CD14-positive monocyte (primary cell): ENCODE data around the gene ACYP2. TPM values are rescaled to one million over a fixed set of nuclear protein-coding genes. Genes with fewer than 3 reads are reported as not detected.

Experiments
- DNase-seq, 3 donors: peaks; one replicate each; pipeline ENCODE4 v3.0.0-alpha.2; 2011 to 2022
- H2AFZ ChIP-seq: 2 replicates; pipeline ENCODE4 v1.6.0; 2012; ENCODE audit warnings: mild to moderate bottlenecking, low read depth, low read length, inconsistent platforms; ENCODE audit not compliant: insufficient read depth, poor library complexity, severe bottlenecking
- H3K27ac ChIP-seq, 2 donors: 1 replicate in 1 of 2; 2 replicates in 1 of 2; pipeline ENCODE4 v1.5.1; 2012 to 2013; ENCODE audit warnings: low read length in 2 of 2, control low read depth in 1 of 2, inconsistent platforms in 1 of 2, low read depth in 1 of 2, mild to moderate bottlenecking in 1 of 2
- H3K27me3 ChIP-seq, 2 donors: one replicate each; pipeline versions ENCODE4 v1.6.0 to v1.6.1; 2011 to 2013; ENCODE audit warnings: low read length in 2 of 2; ENCODE audit not compliant: control insufficient read depth in 2 of 2, insufficient read depth in 2 of 2
- H3K36me3 ChIP-seq, 2 donors: replicated peaks in 1 of 2; 1 replicate in 1 of 2; 2 replicates in 1 of 2; pipeline versions ENCODE4 v1.5.1 to v1.6.1; 2012 to 2013; ENCODE audit warnings: low read length in 2 of 2, control low read depth in 1 of 2, inconsistent platforms in 1 of 2, mild to moderate bottlenecking in 1 of 2; ENCODE audit not compliant: insufficient read depth in 2 of 2, control insufficient read depth in 1 of 2
- H3K4me1 ChIP-seq, 2 donors: 1 replicate in 1 of 2; 2 replicates in 1 of 2; pipeline versions ENCODE4 v1.5.1 to v1.6.1; 2012 to 2013; ENCODE audit warnings: low read length in 2 of 2, control low read depth in 1 of 2, inconsistent platforms in 1 of 2, mild to moderate bottlenecking in 1 of 2, moderate library complexity in 1 of 2; ENCODE audit not compliant: insufficient read depth in 2 of 2, control insufficient read depth in 1 of 2
- H3K4me2 ChIP-seq: replicated peaks from 2 replicates; pipeline ENCODE3; 2012; ENCODE audit warnings: low read length, moderate library complexity, mild to moderate bottlenecking; ENCODE audit not compliant: poor library complexity, severe bottlenecking; ENCODE audit errors: extremely low read depth
- H3K4me3 ChIP-seq, 3 experiments: fragments of 200-600 bp in 1 of 3; sonication (generic) in 1 of 3; replicated peaks in 1 of 3; 1 replicate in 2 of 3; 2 replicates in 1 of 3; pipeline ENCODE4 v1.5.1; 2011 to 2013; ENCODE audit warnings: low read length in 3 of 3, mild to moderate bottlenecking in 3 of 3, control low read depth in 2 of 3, low read depth in 2 of 3, inconsistent platforms in 1 of 3, moderate library complexity in 1 of 3
- H3K79me2 ChIP-seq: 2 replicates; pipeline ENCODE4 v1.6.0; 2012; ENCODE audit warnings: mild to moderate bottlenecking, control low read depth, inconsistent platforms, low read length, moderate library complexity; ENCODE audit not compliant: insufficient read depth
- H3K9ac ChIP-seq: 2 replicates; pipeline ENCODE4 v1.6.0; 2017; ENCODE audit warnings: low read length, mild to moderate bottlenecking; ENCODE audit not compliant: insufficient read depth, poor library complexity, severe bottlenecking
- H3K9me3 ChIP-seq, 2 donors: replicated peaks in 1 of 2; 1 replicate in 1 of 2; 2 replicates in 1 of 2; pipeline versions ENCODE4 v1.5.1 to v1.6.1; 2012 to 2013; ENCODE audit warnings: low read length in 2 of 2, control low read depth in 1 of 2; ENCODE audit not compliant: control insufficient read depth in 1 of 2, insufficient read depth in 1 of 2
- H4K20me1 ChIP-seq: 2 replicates; pipeline ENCODE4 v1.6.0; 2012; ENCODE audit warnings: mild to moderate bottlenecking, low read length, control low read depth, moderate library complexity; ENCODE audit not compliant: insufficient read depth
- H3K27ac Mint-ChIP-seq, 7 donors: one replicate each; pipeline ENCODE4 v1.8.0; 2020; ENCODE audit warnings: mild to moderate bottlenecking in 7 of 7, mixed read lengths in 7 of 7, moderate library complexity in 6 of 7, inconsistent platforms in 2 of 7
- H3K27me3 Mint-ChIP-seq, 3 donors: one replicate each; pipeline ENCODE4 v1.8.0; 2021 to 2022; ENCODE audit warnings: low read depth in 3 of 3, mild to moderate bottlenecking in 3 of 3, mixed read lengths in 3 of 3, moderate library complexity in 3 of 3, inconsistent platforms in 1 of 3
- H3K36me3 Mint-ChIP-seq, 2 donors: one replicate each; pipeline ENCODE4 v1.8.0; 2020; ENCODE audit warnings: mixed read lengths in 2 of 2, inconsistent platforms in 1 of 2, mild to moderate bottlenecking in 1 of 2
- H3K4me1 Mint-ChIP-seq: one replicate; pipeline ENCODE4 v1.8.0; 2020; ENCODE audit warnings: mild to moderate bottlenecking, mixed read lengths
- H3K4me3 Mint-ChIP-seq, 2 donors: one replicate each; pipeline ENCODE4 v1.8.0; 2020; ENCODE audit warnings: mild to moderate bottlenecking in 2 of 2, mixed read lengths in 2 of 2, moderate library complexity in 1 of 2
- H3K9me3 Mint-ChIP-seq, 7 donors: one replicate each; pipeline ENCODE4 v1.8.0; 2020 to 2022; ENCODE audit warnings: mixed read lengths in 7 of 7, mild to moderate bottlenecking in 6 of 7, moderate library complexity in 6 of 7, inconsistent platforms in 2 of 7
- WGBS: methylation state at CpG from one replicate; pipeline ENCODE4 v1.1.5; 2013; ENCODE audit warnings: missing lambda C conversion rate; ENCODE audit not compliant: insufficient coverage; 5-methylcytosine and 5-hydroxymethylcytosine counted together
- intact Hi-C, 2 donors: fragments of 100-400 bp; cut with micrococcal nuclease; formaldehyde crosslinking; loops; one replicate each; pipeline versions ENCODE4 v1.15.0 to v1.15.1; 2023
- polyA plus RNA-seq, 3 donors: library from polyadenylated mRNA; depleted of rRNA in 1 of 3; unstranded in 2 of 3; stranded (reverse) in 1 of 3; fragments of 300-500 nt in 2 of 3; fragments of >200 nt in 1 of 3; fragmentation: Illumina TruSeq in 2 of 3; gene quantifications; 1 replicate in 2 of 3; 2 replicates in 1 of 3; pipeline ENCODE4 v1.2.3, GENCODE V29; 2012 to 2021
- TF ChIP-seq, protein P1 (sequence below): fragments of 200-600 bp; IDR thresholded peaks from one replicate; pipeline ENCODE4 v1.8.0; 2022; ENCODE audit warnings: antibody characterized with exemption, mild to moderate bottlenecking

ACYP2 gene
- polyA plus RNA-seq, 3 donors: 6.2 to 10.8 (median 10.3) TPM

DNA sequence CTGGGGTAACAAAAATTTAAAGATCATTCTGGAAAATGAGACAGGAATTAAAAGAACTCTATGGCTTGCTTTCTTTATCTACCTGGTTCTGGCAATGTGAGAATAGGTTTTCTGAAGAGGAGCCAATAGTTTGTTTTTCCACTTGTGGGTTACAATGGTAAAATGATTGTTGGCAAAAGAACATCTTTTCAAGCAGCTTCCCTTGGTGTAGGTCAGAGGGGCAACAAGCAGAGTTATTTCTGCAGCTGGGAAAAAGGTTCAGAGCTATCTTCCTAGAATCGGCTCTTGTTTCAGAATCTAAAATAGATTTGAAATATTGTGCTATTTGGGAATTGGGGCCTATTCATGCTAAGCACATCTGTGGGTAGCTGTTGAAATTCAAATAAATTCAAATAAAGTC is 152.2 kb downstream of the ACYP2 start:
- Histone ChIP-seq H3K4me2 (no peak overlapping the region), H4K20me1 (no peaks in the 10 kb centered on the region), H3K4me1 (no peaks in the 10 kb centered on the region), H3K36me3 (no peaks in the 10 kb centered on the region), H3K9ac (no peak overlapping the region), H2AFZ (no peak overlapping the region), H3K4me3 (no peak overlapping the region), H3K79me2 (no peaks in the 10 kb centered on the region), H3K27me3 (no peaks in the 10 kb centered on the region), H3K9me3 (peaks cover 0 to 11% of the 10 kb centered on the region in 2 donors), H3K27ac (no peak overlapping the region)
- peaks cover 3 to 12% (median 5%) of the 10 kb centered on the region in 7 donors for H3K9me3 Mint-ChIP-seq
- no peak overlapping the region for H3K27ac Mint-ChIP-seq
- peaks cover 0 to 3% of the 10 kb centered on the region in 2 donors for H3K36me3 Mint-ChIP-seq
- WGBS: no CpG with 5 or more reads among the region's 1 CpG
- H3K4me1 Mint-ChIP-seq: no peaks in the 10 kb centered on the region
- no peak for DNase-seq
- TF ChIP-seq, protein P1, sequence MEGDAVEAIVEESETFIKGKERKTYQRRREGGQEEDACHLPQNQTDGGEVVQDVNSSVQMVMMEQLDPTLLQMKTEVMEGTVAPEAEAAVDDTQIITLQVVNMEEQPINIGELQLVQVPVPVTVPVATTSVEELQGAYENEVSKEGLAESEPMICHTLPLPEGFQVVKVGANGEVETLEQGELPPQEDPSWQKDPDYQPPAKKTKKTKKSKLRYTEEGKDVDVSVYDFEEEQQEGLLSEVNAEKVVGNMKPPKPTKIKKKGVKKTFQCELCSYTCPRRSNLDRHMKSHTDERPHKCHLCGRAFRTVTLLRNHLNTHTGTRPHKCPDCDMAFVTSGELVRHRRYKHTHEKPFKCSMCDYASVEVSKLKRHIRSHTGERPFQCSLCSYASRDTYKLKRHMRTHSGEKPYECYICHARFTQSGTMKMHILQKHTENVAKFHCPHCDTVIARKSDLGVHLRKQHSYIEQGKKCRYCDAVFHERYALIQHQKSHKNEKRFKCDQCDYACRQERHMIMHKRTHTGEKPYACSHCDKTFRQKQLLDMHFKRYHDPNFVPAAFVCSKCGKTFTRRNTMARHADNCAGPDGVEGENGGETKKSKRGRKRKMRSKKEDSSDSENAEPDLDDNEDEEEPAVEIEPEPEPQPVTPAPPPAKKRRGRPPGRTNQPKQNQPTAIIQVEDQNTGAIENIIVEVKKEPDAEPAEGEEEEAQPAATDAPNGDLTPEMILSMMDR: no peak
- no peak overlapping the region for H3K4me3 Mint-ChIP-seq
- intact Hi-C loops: no loop called here
- peaks cover 0 to 1% (median 0%) of the 10 kb centered on the region in 3 donors for H3K27me3 Mint-ChIP-seq

GRCh38 chr2:54271189-54271588 is 155.8 kb downstream of the ACYP2 start:
- no peaks in the 10 kb centered on the region for H3K79me2 ChIP-seq
- H3K4me1 ChIP-seq: no peaks in the 10 kb centered on the region
- no peak overlapping the region for H3K4me2 ChIP-seq
- Mint-ChIP-seq H3K4me1 (no peaks in the 10 kb centered on the region), H3K9me3 (peaks cover 0 to 6% (median 0%) of the 10 kb centered on the region in 7 donors), H3K36me3 (peaks cover 1 to 2% of the 10 kb centered on the region in 2 donors), H3K27me3 (peaks cover 0 to 1% (median 0%) of the 10 kb centered on the region in 3 donors), H3K4me3 (no peak overlapping the region), H3K27ac (no peak overlapping the region)
- DNase-seq: no peak
- TF ChIP-seq, protein P1: no peak
- H3K9ac ChIP-seq: no peak overlapping the region
- no peak overlapping the region for H3K27ac ChIP-seq
- H3K36me3 ChIP-seq: no peaks in the 10 kb centered on the region
- H3K27me3 ChIP-seq: no peaks in the 10 kb centered on the region
- no peaks in the 10 kb centered on the region for H3K9me3 ChIP-seq
- no peak overlapping the region for H3K4me3 ChIP-seq
- no peak overlapping the region for H2AFZ ChIP-seq
- H4K20me1 ChIP-seq: no peaks in the 10 kb centered on the region
- intact Hi-C loops: loop anchor here in 1 of 2 donors (10.0 kb wide), 1 partner anchor 1874 kb away; no protein-coding TSS in a partner anchor
- 83% methylated on average over 1 of the region's 4 CpGs for WGBS
